ENCODE results near the gene BRSK2.

BRSK2 gene

GRCh38 chr11:1437500-1437899 lies 47.8 kb downstream of the BRSK2 start:
- no peak for DNase-seq (ENCODE audit: low read depth in 2 of 2)

- DNase-seq (ENCODE audit: low read depth in 2 of 2): no peak
Observed at GRCh38 chr11:1438261-1438966, 48.7 kb downstream of the BRSK2 start.

GRCh38 chr11:1438967-1439330 lies 49.2 kb downstream of the BRSK2 start:
- no peak for DNase-seq (ENCODE audit: low read depth in 2 of 2)

GRCh38 chr11:1439341-1439740 lies 49.6 kb downstream of the BRSK2 start:
- no peak for DNase-seq (ENCODE audit: low read depth in 2 of 2)

- DNase-seq (ENCODE audit: low read depth in 2 of 2): no peak
Observed at GRCh38 chr11:1440066-1440465, 50.3 kb downstream of the BRSK2 start.

- DNase-seq (ENCODE audit: low read depth in 2 of 2): no peak
Observed at GRCh38 chr11:1440496-1440895, 50.8 kb downstream of the BRSK2 start.

GRCh38 chr11:1442163-1442562 lies 52.4 kb downstream of the BRSK2 start:
- DNase-seq (ENCODE audit: low read depth in 2 of 2): no peak

- no peak for DNase-seq (ENCODE audit: low read depth in 2 of 2)
Observed at GRCh38 chr11:1442807-1443366, 53.2 kb downstream of the BRSK2 start.

- no peak for DNase-seq (ENCODE audit: low read depth in 2 of 2)
Observed at GRCh38 chr11:1443737-1444136, 54.0 kb downstream of the BRSK2 start.

GRCh38 chr11:1444321-1444720 lies 54.6 kb downstream of the BRSK2 start:
- no peak for DNase-seq (ENCODE audit: low read depth in 2 of 2)

- no peak for DNase-seq (ENCODE audit: low read depth in 2 of 2)
Observed at GRCh38 chr11:1444823-1445422, 55.2 kb downstream of the BRSK2 start.

GRCh38 chr11:1445741-1446445 lies 56.2 kb downstream of the BRSK2 start:
- DNase-seq (ENCODE audit: low read depth in 2 of 2): no peak

- no peak for DNase-seq (ENCODE audit: low read depth in 2 of 2)
Observed at GRCh38 chr11:1446623-1447022, 56.9 kb downstream of the BRSK2 start.

GRCh38 chr11:1447845-1448825 lies 58.4 kb downstream of the BRSK2 start:
- DNase-seq (ENCODE audit: low read depth in 2 of 2): no peak

GRCh38 chr11:1448882-1449281 lies 59.1 kb downstream of the BRSK2 start:
- no peak for DNase-seq (ENCODE audit: low read depth in 2 of 2)

GRCh38 chr11:1449490-1450243 lies 59.9 kb downstream of the BRSK2 start:
- DNase-seq (ENCODE audit: low read depth in 2 of 2): no peak

- no peak for DNase-seq (ENCODE audit: low read depth in 2 of 2)
Observed at GRCh38 chr11:1450344-1450875, 60.7 kb downstream of the BRSK2 start.

GRCh38 chr11:1450949-1451710 lies 61.4 kb downstream of the BRSK2 start:
- DNase-seq (ENCODE audit: low read depth in 2 of 2): no peak

- DNase-seq (ENCODE audit: low read depth in 2 of 2): no peak
Observed at GRCh38 chr11:1451781-1452470, 62.2 kb downstream of the BRSK2 start.

Data from stimulated activated CD4-positive, alpha-beta T cell treated with anti-CD3 and anti-CD28 coated beads, Interleukin-12 subunit alpha, Interleukin-12 subunit beta, amount 100 ng/mL, for 24 hours (primary cell).